Measurements from ENCODE around the gene STAT3. TPM values are rescaled to one million over a fixed set of nuclear protein-coding genes. Genes with fewer than 3 reads are reported as not detected.

The STAT3 gene
- polyA plus RNA-seq (2013, experiment 1 of 2), result 50.2 TPM
- polyA plus RNA-seq (2013, experiment 2 of 2), result 47.3 TPM

GRCh38 chr17:42388381-42389134, at the start of gene STAT3:
Gene STAT3 (minus strand): TSS chr17:42388442. CDS start chr17:42348516, 39,926 bp downstream.
- Histone ChIP-seq H3K9ac (ENCODE audit: low read depth, low read length) (peak within 1 kb of the TSS; percentile 78), H3K4me1 (ENCODE audit: insufficient read depth, low read length) (peaks cover 22% of the 10 kb centered on the region), H3K4me3 (ENCODE audit: low read length) (peak within 1 kb of the TSS; percentile 96), H3K27ac (ENCODE audit: low read depth, low read length) (peak within 1 kb of the TSS; percentile 91), H3K27me3 (ENCODE audit: insufficient read depth, low read length) (no peaks in the 10 kb centered on the region), H3K36me3 (ENCODE audit: insufficient read depth, low read length) (0 out of 2 replicates have a peak, but pooled peaks cover 3% of the 10 kb centered on the region), H3K9me3 (ENCODE audit: insufficient read depth, low read depth, low read length) (no peaks in the 10 kb centered on the region)
- WGBS, result 2% methylated on average over 44 of the region's 44 CpGs

- 93% methylated on average over 6 of the region's 6 CpGs for WGBS
- H3K9me3 ChIP-seq (ENCODE audit: insufficient read depth, low read depth, low read length), result no peaks in the 10 kb centered on the region
- no peaks in the 10 kb centered on the region for H3K36me3 ChIP-seq (ENCODE audit: insufficient read depth, low read length)
- no peak overlapping the region for H3K27ac ChIP-seq (ENCODE audit: low read depth, low read length)
- H3K4me3 ChIP-seq (ENCODE audit: low read length), result no peak overlapping the region
- H3K4me1 ChIP-seq (ENCODE audit: insufficient read depth, low read length), result peaks cover 7% of the 10 kb centered on the region; the same call in 1 of the 2 replicates
- no peaks in the 10 kb centered on the region for H3K27me3 ChIP-seq (ENCODE audit: insufficient read depth, low read length)
- H3K9ac ChIP-seq (ENCODE audit: low read depth, low read length), result no peak overlapping the region
Measured at GRCh38 chr17:42436391-42436790, 48.1 kb upstream of the STAT3 start.

GRCh38 chr17:42431758-42432161, 43.5 kb upstream of the STAT3 start:
- WGBS, result 52% methylated on average over 2 of the region's 3 CpGs
- H3K4me3 ChIP-seq (ENCODE audit: low read length), result no peak overlapping the region
- H3K36me3 ChIP-seq (ENCODE audit: insufficient read depth, low read length), result no peaks in the 10 kb centered on the region
- no peaks in the 10 kb centered on the region for H3K27me3 ChIP-seq (ENCODE audit: insufficient read depth, low read length)
- no peaks in the 10 kb centered on the region for H3K9me3 ChIP-seq (ENCODE audit: insufficient read depth, low read depth, low read length)
- peaks cover 13% of the 10 kb centered on the region for H3K4me1 ChIP-seq (ENCODE audit: insufficient read depth, low read length)
- peak overlapping the region; percentile 78; the same call in 1 of the 2 replicates for H3K27ac ChIP-seq (ENCODE audit: low read depth, low read length)
- no peak overlapping the region for H3K9ac ChIP-seq (ENCODE audit: low read depth, low read length)

GRCh38 chr17:42429726-42430447, 41.6 kb upstream of the STAT3 start:
- Histone ChIP-seq H3K27ac (ENCODE audit: low read depth, low read length) (no peak overlapping the region), H3K36me3 (ENCODE audit: insufficient read depth, low read length) (no peaks in the 10 kb centered on the region), H3K4me3 (ENCODE audit: low read length) (no peak overlapping the region), H3K9me3 (ENCODE audit: insufficient read depth, low read depth, low read length) (no peaks in the 10 kb centered on the region), H3K4me1 (ENCODE audit: insufficient read depth, low read length) (peaks cover 14% of the 10 kb centered on the region), H3K27me3 (ENCODE audit: insufficient read depth, low read length) (no peaks in the 10 kb centered on the region), H3K9ac (ENCODE audit: low read depth, low read length) (no peak overlapping the region)
- WGBS, result 95% methylated on average over 3 of the region's 3 CpGs

GRCh38 chr17:42428141-42428944, 40.1 kb upstream of the STAT3 start:
- no peaks in the 10 kb centered on the region for H3K27me3 ChIP-seq (ENCODE audit: insufficient read depth, low read length)
- H3K9me3 ChIP-seq (ENCODE audit: insufficient read depth, low read depth, low read length), result no peaks in the 10 kb centered on the region
- H3K9ac ChIP-seq (ENCODE audit: low read depth, low read length), result no peak overlapping the region
- WGBS, result 74% methylated on average over 4 of the region's 4 CpGs
- H3K27ac ChIP-seq (ENCODE audit: low read depth, low read length), result peak overlapping the region; percentile 42; the same call in 1 of the 2 replicates
- H3K4me3 ChIP-seq (ENCODE audit: low read length), result no peak overlapping the region
- H3K4me1 ChIP-seq (ENCODE audit: insufficient read depth, low read length), result peaks cover 17% of the 10 kb centered on the region
- H3K36me3 ChIP-seq (ENCODE audit: insufficient read depth, low read length), result no peaks in the 10 kb centered on the region

GRCh38 chr17:42424991-42425610, 36.9 kb upstream of the STAT3 start:
- no peaks in the 10 kb centered on the region for H3K9me3 ChIP-seq (ENCODE audit: insufficient read depth, low read depth, low read length)
- peaks cover 23% of the 10 kb centered on the region for H3K27me3 ChIP-seq (ENCODE audit: insufficient read depth, low read length)
- H3K27ac ChIP-seq (ENCODE audit: low read depth, low read length), result no peak overlapping the region
- no peak overlapping the region for H3K9ac ChIP-seq (ENCODE audit: low read depth, low read length)
- WGBS, result 83% methylated on average over 4 of the region's 4 CpGs
- H3K36me3 ChIP-seq (ENCODE audit: insufficient read depth, low read length), result no peaks in the 10 kb centered on the region
- peaks cover 18% of the 10 kb centered on the region for H3K4me1 ChIP-seq (ENCODE audit: insufficient read depth, low read length)
- H3K4me3 ChIP-seq (ENCODE audit: low read length), result no peak overlapping the region

GRCh38 chr17:42423766-42424165, 35.5 kb upstream of the STAT3 start:
- no peak overlapping the region for H3K9ac ChIP-seq (ENCODE audit: low read depth, low read length)
- peaks cover 22% of the 10 kb centered on the region for H3K4me1 ChIP-seq (ENCODE audit: insufficient read depth, low read length)
- no peaks in the 10 kb centered on the region for H3K36me3 ChIP-seq (ENCODE audit: insufficient read depth, low read length)
- H3K27me3 ChIP-seq (ENCODE audit: insufficient read depth, low read length), result peaks cover 23% of the 10 kb centered on the region
- peak overlapping the region; percentile 79 for H3K4me3 ChIP-seq (ENCODE audit: low read length)
- no peaks in the 10 kb centered on the region for H3K9me3 ChIP-seq (ENCODE audit: insufficient read depth, low read depth, low read length)
- H3K27ac ChIP-seq (ENCODE audit: low read depth, low read length), result peak overlapping the region; percentile 59; the same call in 1 of the 2 replicates
- 78% methylated on average over 7 of the region's 11 CpGs for WGBS

GRCh38 chr17:42422958-42423712, 34.9 kb upstream of the STAT3 start, which contains the start of gene CAVIN1:
Gene CAVIN1 (minus strand): TSS chr17:42423256. CDS start chr17:42423097, 159 bp downstream.
- Histone ChIP-seq H3K4me1 (ENCODE audit: insufficient read depth, low read length) (peaks cover 19% of the 10 kb centered on the region), H3K36me3 (ENCODE audit: insufficient read depth, low read length) (no peaks in the 10 kb centered on the region), H3K27me3 (ENCODE audit: insufficient read depth, low read length) (peaks cover 23% of the 10 kb centered on the region), H3K9ac (ENCODE audit: low read depth, low read length) (peak within 1 kb of the TSS; percentile 74), H3K27ac (ENCODE audit: low read depth, low read length) (peak within 1 kb of the TSS; percentile 59; the same call in 1 of the 2 replicates), H3K4me3 (ENCODE audit: low read length) (peak within 1 kb of the TSS; percentile 79), H3K9me3 (ENCODE audit: insufficient read depth, low read depth, low read length) (no peaks in the 10 kb centered on the region)
- 1% methylated on average over 57 of the region's 58 CpGs for WGBS

GRCh38 chr17:42422412-42422957, 34.2 kb upstream of the STAT3 start:
- peaks cover 23% of the 10 kb centered on the region for H3K27me3 ChIP-seq (ENCODE audit: insufficient read depth, low read length)
- peak overlapping the region; percentile 38; the same call in 1 of the 2 replicates for H3K27ac ChIP-seq (ENCODE audit: low read depth, low read length)
- no peaks in the 10 kb centered on the region for H3K36me3 ChIP-seq (ENCODE audit: insufficient read depth, low read length)
- WGBS, result under 1% methylated on average over 42 of the region's 44 CpGs
- peaks cover 19% of the 10 kb centered on the region for H3K4me1 ChIP-seq (ENCODE audit: insufficient read depth, low read length)
- H3K4me3 ChIP-seq (ENCODE audit: low read length), result peak overlapping the region; percentile 79
- no peaks in the 10 kb centered on the region for H3K9me3 ChIP-seq (ENCODE audit: insufficient read depth, low read depth, low read length)
- peak overlapping the region; percentile 74 for H3K9ac ChIP-seq (ENCODE audit: low read depth, low read length)
